H1 (cell line): ENCODE results near the gene RNF220. TPM values are rescaled to one million over a fixed set of nuclear protein-coding genes. Genes with fewer than 3 reads are reported as not detected.

Source experiments
- CHD2 ChIP-seq: IDR thresholded peaks from 2 replicates; pipeline ENCODE4 v1.6.1; 2012; ENCODE audit warnings: low read length, improper control_type of control experiment
- HDAC2 ChIP-seq, 2 experiments: fragments of 300-600 bp in 1 of 2; sonication (generic) in 1 of 2; IDR thresholded peaks; 2 replicates each; pipeline ENCODE4 v1.6.1; 2011 to 2012; ENCODE audit warnings: low read depth in 2 of 2, low read length in 2 of 2, mild to moderate bottlenecking in 2 of 2, moderate library complexity in 2 of 2, borderline replicate concordance in 1 of 2, inconsistent platforms in 1 of 2
- JUND ChIP-seq: IDR thresholded peaks from 2 replicates; pipeline ENCODE4 v1.6.1; 2011; ENCODE audit warnings: mild to moderate bottlenecking, improper control_type of control experiment, low read length
- KDM4A ChIP-seq: IDR thresholded peaks from one replicate; pipeline ENCODE4 v1.7.1; 2012; ENCODE audit warnings: low read depth, mild to moderate bottlenecking, moderate library complexity, low read length, inconsistent platforms; ENCODE audit not compliant: severe bottlenecking
- SIN3A ChIP-seq, 2 experiments: IDR thresholded peaks in 1 of 2; conservative IDR thresholded peaks in 1 of 2; 2 replicates each; pipeline ENCODE4 v1.6.1; 2011 to 2012; ENCODE audit warnings: low read length in 2 of 2, improper control_type of control experiment in 1 of 2, low read depth in 1 of 2, mild to moderate bottlenecking in 1 of 2
- SP4 ChIP-seq: IDR thresholded peaks from 2 replicates; pipeline ENCODE4 v1.6.1; 2012; ENCODE audit warnings: low read length, inconsistent platforms
- polyA plus RNA-seq, 7 experiments: library from polyadenylated mRNA; depleted of rRNA in 3 of 7; stranded (reverse) in 5 of 7; unstranded in 2 of 7; fragments of >200 nt in 5 of 7; fragments of 200-250 nt in 2 of 7; gene quantifications; 1 replicate in 5 of 7; 2 replicates in 1 of 7; 4 replicates in 1 of 7; pipeline versions ENCODE4 v1.2.1 to v1.2.3, GENCODE V29; 2011 to 2013; ENCODE audit warnings: missing spikeins in 2 of 7, mixed read lengths in 2 of 7
- total RNA-seq: library from RNA; stranded (reverse); fragmentation: NEBNext Ultra II Directional; extraction: Animal tissue kit (Norgen Biotek cat#: 25700); gene quantifications from 2 replicates; pipeline ENCODE4 v1.2.1, GENCODE V29; 2021
- TF ChIP-seq, protein P1 (sequence below): fragments of 300-600 bp; sonication (generic); IDR thresholded peaks from 2 replicates; pipeline ENCODE4 v1.7.1; 2012; ENCODE audit warnings: low read length, moderate library complexity, mild to moderate bottlenecking, inconsistent platforms; ENCODE audit not compliant: insufficient replicate concordance

RNF220 gene
- total and polyA plus RNA-seq, 2 of the 8 experiments (the other 6 are each of a cell fraction or from before 2014, with no cell fraction given): 123 to 160 TPM

- TF ChIP-seq, protein P1, sequence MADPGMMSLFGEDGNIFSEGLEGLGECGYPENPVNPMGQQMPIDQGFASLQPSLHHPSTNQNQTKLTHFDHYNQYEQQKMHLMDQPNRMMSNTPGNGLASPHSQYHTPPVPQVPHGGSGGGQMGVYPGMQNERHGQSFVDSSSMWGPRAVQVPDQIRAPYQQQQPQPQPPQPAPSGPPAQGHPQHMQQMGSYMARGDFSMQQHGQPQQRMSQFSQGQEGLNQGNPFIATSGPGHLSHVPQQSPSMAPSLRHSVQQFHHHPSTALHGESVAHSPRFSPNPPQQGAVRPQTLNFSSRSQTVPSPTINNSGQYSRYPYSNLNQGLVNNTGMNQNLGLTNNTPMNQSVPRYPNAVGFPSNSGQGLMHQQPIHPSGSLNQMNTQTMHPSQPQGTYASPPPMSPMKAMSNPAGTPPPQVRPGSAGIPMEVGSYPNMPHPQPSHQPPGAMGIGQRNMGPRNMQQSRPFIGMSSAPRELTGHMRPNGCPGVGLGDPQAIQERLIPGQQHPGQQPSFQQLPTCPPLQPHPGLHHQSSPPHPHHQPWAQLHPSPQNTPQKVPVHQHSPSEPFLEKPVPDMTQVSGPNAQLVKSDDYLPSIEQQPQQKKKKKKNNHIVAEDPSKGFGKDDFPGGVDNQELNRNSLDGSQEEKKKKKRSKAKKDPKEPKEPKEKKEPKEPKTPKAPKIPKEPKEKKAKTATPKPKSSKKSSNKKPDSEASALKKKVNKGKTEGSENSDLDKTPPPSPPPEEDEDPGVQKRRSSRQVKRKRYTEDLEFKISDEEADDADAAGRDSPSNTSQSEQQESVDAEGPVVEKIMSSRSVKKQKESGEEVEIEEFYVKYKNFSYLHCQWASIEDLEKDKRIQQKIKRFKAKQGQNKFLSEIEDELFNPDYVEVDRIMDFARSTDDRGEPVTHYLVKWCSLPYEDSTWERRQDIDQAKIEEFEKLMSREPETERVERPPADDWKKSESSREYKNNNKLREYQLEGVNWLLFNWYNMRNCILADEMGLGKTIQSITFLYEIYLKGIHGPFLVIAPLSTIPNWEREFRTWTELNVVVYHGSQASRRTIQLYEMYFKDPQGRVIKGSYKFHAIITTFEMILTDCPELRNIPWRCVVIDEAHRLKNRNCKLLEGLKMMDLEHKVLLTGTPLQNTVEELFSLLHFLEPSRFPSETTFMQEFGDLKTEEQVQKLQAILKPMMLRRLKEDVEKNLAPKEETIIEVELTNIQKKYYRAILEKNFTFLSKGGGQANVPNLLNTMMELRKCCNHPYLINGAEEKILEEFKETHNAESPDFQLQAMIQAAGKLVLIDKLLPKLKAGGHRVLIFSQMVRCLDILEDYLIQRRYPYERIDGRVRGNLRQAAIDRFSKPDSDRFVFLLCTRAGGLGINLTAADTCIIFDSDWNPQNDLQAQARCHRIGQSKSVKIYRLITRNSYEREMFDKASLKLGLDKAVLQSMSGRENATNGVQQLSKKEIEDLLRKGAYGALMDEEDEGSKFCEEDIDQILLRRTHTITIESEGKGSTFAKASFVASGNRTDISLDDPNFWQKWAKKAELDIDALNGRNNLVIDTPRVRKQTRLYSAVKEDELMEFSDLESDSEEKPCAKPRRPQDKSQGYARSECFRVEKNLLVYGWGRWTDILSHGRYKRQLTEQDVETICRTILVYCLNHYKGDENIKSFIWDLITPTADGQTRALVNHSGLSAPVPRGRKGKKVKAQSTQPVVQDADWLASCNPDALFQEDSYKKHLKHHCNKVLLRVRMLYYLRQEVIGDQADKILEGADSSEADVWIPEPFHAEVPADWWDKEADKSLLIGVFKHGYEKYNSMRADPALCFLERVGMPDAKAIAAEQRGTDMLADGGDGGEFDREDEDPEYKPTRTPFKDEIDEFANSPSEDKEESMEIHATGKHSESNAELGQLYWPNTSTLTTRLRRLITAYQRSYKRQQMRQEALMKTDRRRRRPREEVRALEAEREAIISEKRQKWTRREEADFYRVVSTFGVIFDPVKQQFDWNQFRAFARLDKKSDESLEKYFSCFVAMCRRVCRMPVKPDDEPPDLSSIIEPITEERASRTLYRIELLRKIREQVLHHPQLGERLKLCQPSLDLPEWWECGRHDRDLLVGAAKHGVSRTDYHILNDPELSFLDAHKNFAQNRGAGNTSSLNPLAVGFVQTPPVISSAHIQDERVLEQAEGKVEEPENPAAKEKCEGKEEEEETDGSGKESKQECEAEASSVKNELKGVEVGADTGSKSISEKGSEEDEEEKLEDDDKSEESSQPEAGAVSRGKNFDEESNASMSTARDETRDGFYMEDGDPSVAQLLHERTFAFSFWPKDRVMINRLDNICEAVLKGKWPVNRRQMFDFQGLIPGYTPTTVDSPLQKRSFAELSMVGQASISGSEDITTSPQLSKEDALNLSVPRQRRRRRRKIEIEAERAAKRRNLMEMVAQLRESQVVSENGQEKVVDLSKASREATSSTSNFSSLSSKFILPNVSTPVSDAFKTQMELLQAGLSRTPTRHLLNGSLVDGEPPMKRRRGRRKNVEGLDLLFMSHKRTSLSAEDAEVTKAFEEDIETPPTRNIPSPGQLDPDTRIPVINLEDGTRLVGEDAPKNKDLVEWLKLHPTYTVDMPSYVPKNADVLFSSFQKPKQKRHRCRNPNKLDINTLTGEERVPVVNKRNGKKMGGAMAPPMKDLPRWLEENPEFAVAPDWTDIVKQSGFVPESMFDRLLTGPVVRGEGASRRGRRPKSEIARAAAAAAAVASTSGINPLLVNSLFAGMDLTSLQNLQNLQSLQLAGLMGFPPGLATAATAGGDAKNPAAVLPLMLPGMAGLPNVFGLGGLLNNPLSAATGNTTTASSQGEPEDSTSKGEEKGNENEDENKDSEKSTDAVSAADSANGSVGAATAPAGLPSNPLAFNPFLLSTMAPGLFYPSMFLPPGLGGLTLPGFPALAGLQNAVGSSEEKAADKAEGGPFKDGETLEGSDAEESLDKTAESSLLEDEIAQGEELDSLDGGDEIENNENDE: no peak
- no peak for TF ChIP-seq SIN3A (conservative IDR thresholded peaks at IDR 0.05 in 1 of 2, IDR thresholded peaks at IDR 0.05 in 1 of 2; ENCODE audit: low read depth in 1 of 2, low read length in 2 of 2)
- TF ChIP-seq HDAC2 (IDR thresholded peaks at IDR 0.05; ENCODE audit: borderline replicate concordance in 1 of 2, low read depth in 2 of 2, low read length in 2 of 2): no peak
- no peak for TF ChIP-seq CHD2
- TF ChIP-seq KDM4A: no peak
- no peak for TF ChIP-seq JUND
- TF ChIP-seq SP4: no peak
- TF ChIP-seq, all 59 proteins: peak for 0
These were observed 38.6 kb upstream of the RNF220 start (continued) for GRCh38 chr1:44366371-44366975.
